Measurements from ENCODE around the gene CD300LD.

Gene CD300LD

DNA sequence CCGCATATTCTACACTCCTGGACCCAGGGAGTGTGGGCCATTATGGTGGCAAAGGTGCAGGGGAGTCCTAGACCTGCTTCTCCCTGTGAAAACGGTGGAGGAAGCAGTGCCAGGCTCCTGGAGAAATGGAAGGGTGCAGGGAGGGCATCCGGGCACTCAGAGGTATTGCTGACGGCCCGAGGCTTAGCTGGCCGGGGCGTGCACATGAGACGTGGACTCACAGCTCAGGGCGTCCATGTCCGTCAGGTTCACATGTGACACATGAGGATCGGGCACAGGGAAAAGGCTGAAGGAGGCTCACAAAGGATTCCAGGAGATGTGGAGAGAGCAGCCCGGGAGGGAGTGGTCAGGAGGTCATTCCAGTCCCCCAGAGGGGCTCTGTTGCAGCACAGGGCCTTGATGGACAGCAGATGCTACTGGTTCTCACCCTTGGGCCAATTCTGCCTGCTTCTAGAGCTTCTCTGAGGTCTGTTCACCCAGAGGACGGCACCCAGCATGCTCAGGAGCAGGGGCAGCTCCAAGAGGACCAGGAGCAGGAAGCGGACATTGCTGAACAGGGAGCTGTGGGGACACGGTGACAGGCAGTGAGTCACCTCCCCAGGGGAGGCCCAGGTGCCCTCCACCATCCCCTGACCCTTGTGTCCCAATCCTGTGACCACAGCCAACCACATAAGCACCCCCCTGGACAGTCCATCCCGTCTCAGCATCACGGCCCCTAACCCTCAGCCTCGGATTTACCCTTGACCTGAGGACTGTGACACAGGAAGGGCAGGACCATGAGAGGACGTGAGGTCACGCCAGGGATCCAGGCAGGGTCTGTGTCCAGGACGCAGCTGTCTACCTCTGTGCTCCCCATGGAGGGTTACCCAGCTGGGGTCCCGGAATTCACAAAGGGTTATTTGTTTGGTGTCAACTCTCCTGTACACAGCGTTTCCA lies 50.6 kb downstream of the CD300LD start:
- DNase-seq (ENCODE audit: low spot score), result no peak
- Mint-ChIP-seq H3K4me1 (ENCODE audit: low read depth) (peaks cover 5% of the 10 kb centered on the region), H3K4me3 (no peak overlapping the region), H3K27me3 (ENCODE audit: low read depth) (peaks cover 21% of the 10 kb centered on the region), H3K27ac (no peak overlapping the region), H3K36me3 (ENCODE audit: low read depth) (no peaks in the 10 kb centered on the region), H3K9me3 (no peaks in the 10 kb centered on the region)

DNA sequence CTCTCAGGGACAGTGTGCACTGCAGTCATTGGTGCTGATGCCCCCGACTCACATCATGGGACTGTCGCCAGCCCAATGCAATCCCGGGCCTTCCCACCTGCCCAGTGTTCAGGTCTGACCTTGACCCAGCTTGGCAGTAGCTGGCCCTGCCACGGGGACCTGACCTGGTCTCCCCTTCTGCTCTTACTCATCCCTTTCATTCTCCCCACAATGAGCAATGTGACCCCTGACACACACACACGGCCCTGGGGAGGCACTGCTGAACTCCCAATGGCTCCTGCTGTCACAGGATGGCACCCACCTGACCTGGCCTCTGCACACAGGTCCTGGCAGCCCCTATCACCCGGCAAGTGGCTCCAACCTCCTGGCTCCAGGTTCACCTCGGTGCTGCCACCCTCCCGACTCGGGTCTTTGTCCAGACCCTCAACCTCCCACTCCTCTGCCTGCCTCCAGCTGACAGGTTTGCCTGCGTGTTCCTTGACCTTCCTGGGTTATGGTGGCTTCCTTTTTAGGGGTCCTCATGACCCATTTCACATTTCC lies 52.7 kb downstream of the CD300LD start:
- H3K27ac Mint-ChIP-seq, result no peak overlapping the region
- DNase-seq (ENCODE audit: low spot score), result no peak
- no peaks in the 10 kb centered on the region for H3K4me1 Mint-ChIP-seq (ENCODE audit: low read depth)
- H3K9me3 Mint-ChIP-seq, result no peaks in the 10 kb centered on the region
- H3K27me3 Mint-ChIP-seq (ENCODE audit: low read depth), result peaks cover 35% of the 10 kb centered on the region
- no peaks in the 10 kb centered on the region for H3K36me3 Mint-ChIP-seq (ENCODE audit: low read depth)
- H3K4me3 Mint-ChIP-seq, result no peak overlapping the region

DNA sequence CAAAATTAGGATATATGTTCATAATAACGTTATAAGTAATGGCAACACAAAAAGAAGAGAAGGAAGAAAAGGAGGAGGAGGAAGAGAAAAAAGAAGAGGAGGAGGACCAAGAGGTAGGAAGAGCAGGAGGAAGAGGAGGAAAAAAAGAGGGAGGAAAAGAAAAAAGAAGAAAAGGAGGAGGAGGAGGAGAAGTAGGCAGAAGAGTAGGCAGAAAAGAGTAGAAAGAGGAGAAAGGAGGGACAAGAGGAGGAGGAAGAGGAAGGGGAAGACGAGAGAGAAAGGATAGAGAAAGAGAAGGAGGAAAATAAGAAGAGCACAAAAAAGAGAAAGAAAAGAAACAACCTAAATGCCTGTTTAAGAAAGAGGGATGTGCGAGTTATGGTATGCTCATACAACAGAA lies 55.2 kb downstream of the CD300LD start:
- H3K4me1 Mint-ChIP-seq (ENCODE audit: low read depth), result peaks cover 8% of the 10 kb centered on the region
- no peak for DNase-seq (ENCODE audit: low spot score)
- H3K4me3 Mint-ChIP-seq, result no peak overlapping the region
- peaks cover 53% of the 10 kb centered on the region for H3K27me3 Mint-ChIP-seq (ENCODE audit: low read depth)
- no peak overlapping the region for H3K27ac Mint-ChIP-seq
- H3K36me3 Mint-ChIP-seq (ENCODE audit: low read depth), result no peaks in the 10 kb centered on the region
- no peaks in the 10 kb centered on the region for H3K9me3 Mint-ChIP-seq

- Mint-ChIP-seq H3K9me3 (no peaks in the 10 kb centered on the region), H3K4me3 (no peak overlapping the region)
Measured at GRCh38 chr17:74532115-74532514, 60.0 kb downstream of the CD300LD start.

GRCh38 chr17:74531231-74531761 lies 60.8 kb downstream of the CD300LD start, which contains the start of gene CD300LB:
TSS of gene CD300LB (minus strand) at chr17:74531475. CDS start at chr17:74531350, 125 bp downstream.
- no peak within 1 kb of the TSS for H3K4me3 Mint-ChIP-seq
- no peaks in the 10 kb centered on the region for H3K9me3 Mint-ChIP-seq
- DNase-seq (ENCODE audit: low spot score), result no peak
- H3K4me1 Mint-ChIP-seq (ENCODE audit: low read depth), result peaks cover 8% of the 10 kb centered on the region
- H3K36me3 Mint-ChIP-seq (ENCODE audit: low read depth), result no peaks in the 10 kb centered on the region
- no peak within 1 kb of the TSS for H3K27ac Mint-ChIP-seq
- H3K27me3 Mint-ChIP-seq (ENCODE audit: low read depth), result peaks cover 34% of the 10 kb centered on the region

More at GRCh38 chr17:74532115-74532514, 60.0 kb downstream of the CD300LD start:
- Mint-ChIP-seq H3K36me3 (ENCODE audit: low read depth) (no peaks in the 10 kb centered on the region), H3K27ac (no peak overlapping the region), H3K4me1 (ENCODE audit: low read depth) (peaks cover 8% of the 10 kb centered on the region), H3K27me3 (ENCODE audit: low read depth) (peaks cover 39% of the 10 kb centered on the region)
- DNase-seq (ENCODE audit: low spot score), result no peak

DNA sequence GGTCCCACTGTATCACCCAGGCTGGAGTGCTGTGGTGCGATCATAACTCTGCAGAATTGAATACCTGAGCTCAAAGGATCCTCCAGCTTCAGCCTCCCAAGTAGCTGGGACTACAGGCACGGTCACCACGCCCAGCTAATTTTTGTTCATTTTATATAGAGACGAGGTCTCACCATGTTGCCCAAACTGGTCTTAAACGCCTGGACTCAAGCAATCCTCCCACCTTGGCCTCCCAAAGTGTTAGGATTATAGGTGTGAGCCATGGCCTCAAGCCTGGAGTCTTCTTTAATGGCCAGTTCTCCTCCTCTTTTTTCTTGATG lies 61.3 kb downstream of the CD300LD start:
- Mint-ChIP-seq H3K4me3 (no peak overlapping the region), H3K27me3 (ENCODE audit: low read depth) (peaks cover 32% of the 10 kb centered on the region), H3K27ac (no peak overlapping the region), H3K36me3 (ENCODE audit: low read depth) (no peaks in the 10 kb centered on the region), H3K4me1 (ENCODE audit: low read depth) (peaks cover 8% of the 10 kb centered on the region), H3K9me3 (no peaks in the 10 kb centered on the region)
- no peak for DNase-seq (ENCODE audit: low spot score)

Measured in T-helper 2 cell treated with Interferon-gamma antibody and Interleukin-4, amounts not matched to agents 5 μg/mL and 100 μg/mL, for 36 hours (primary cell).